Cerebellar cortex (tissue), 1 donor: Measurements from ENCODE around the gene LGALS7B.
"Not testable (repeated sequence)": the region's sequence is repeated elsewhere in the genome, so short reads cannot be mapped to it uniquely, and the experiment has no call there.

Source experiments
- DNase-seq: peaks from one replicate; pipeline ENCODE4 v3.0.0-alpha.2; 2015; ENCODE audit warnings: low spot score

The LGALS7B gene

GRCh38 chr19:38788478-38789243 is at the start of gene LGALS7B:
Gene LGALS7B (plus strand): TSS chr19:38789200. CDS start chr19:38789227, 27 bp downstream.
- no peak for DNase-seq

DNA sequence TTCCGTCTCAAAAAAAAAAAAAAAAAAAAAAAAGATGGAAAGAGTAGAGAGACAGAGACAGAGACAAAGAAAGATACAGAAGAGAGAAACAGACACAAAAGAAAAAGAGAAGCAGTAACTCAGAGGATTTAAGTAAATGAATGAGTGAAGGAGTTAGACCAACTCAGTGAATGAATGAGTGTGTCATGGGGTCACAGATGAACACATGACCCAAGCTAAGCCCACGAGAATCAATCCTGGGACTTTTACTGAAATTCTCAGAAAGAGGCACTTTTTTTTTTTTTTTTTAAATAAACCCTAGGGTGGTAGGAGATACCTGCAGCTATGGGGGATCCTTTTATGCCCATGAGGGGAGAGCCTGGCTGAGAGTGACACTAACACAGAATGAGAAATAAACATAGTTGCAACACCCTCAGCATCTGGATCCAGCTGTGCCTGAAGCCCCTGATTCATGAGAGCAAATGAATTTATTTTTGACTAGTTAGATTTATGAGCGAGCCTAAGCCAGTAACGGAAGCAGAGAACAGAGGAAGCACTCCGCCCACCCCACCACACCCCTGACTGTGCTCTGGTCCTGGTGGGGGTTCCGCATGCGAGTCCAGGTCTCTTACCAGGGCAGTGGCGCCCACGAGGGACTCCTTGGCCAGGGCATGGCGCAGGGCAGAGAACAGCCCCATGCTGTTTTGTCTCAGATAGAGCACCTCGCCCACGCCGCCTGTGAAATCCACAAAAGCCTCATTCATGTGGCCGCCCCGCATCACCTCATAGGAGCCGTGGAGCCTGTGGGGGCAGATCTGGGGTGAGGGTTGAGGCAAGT is 49.4 kb upstream of the LGALS7B start:
- no peak for DNase-seq

DNA sequence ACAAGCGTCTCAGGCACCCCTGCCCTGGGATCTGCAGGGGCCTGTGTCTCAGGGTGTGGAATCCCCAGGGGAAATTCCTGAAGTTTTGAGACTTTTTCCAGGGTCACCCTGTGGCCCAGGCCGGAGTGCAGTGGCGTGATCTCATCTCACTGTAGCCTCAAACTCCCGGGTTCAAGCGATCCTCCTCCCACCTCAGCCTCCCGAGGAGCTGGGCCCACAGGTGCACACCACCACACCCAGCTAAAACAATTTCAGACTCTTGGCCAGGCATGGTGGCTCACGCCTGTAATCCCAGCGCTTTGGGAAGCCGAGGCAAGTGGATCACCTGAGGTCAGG is 48.8 kb upstream of the LGALS7B start:
- no peak for DNase-seq

DNA sequence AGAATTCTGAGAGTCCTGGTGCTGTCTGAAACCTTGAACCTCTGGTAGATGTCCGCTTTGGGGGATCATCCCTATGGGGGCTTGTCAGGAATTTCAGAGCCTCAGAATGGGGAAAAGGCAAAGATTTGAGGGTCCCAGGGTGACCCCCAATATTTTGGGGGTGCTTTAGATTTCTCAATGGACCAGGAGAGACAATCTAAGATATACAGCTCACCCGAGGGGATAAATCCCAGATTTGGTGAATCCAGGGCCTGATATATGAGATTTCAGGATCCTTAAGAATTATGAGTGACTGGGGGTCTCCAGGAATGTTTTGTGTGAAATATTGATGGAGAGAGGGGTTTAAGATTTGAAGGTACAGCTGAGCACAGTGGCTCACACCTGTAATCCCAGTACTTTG is 48.1 kb upstream of the LGALS7B start:
- no peak for DNase-seq

- DNase-seq: no peak
Observed at GRCh38 chr19:38741670-38742069, 47.3 kb upstream of the LGALS7B start.

GRCh38 chr19:38742296-38742695 is 46.7 kb upstream of the LGALS7B start:
- no peak for DNase-seq

- no peak for DNase-seq
Observed at GRCh38 chr19:38742906-38743305, 46.1 kb upstream of the LGALS7B start.

DNA sequence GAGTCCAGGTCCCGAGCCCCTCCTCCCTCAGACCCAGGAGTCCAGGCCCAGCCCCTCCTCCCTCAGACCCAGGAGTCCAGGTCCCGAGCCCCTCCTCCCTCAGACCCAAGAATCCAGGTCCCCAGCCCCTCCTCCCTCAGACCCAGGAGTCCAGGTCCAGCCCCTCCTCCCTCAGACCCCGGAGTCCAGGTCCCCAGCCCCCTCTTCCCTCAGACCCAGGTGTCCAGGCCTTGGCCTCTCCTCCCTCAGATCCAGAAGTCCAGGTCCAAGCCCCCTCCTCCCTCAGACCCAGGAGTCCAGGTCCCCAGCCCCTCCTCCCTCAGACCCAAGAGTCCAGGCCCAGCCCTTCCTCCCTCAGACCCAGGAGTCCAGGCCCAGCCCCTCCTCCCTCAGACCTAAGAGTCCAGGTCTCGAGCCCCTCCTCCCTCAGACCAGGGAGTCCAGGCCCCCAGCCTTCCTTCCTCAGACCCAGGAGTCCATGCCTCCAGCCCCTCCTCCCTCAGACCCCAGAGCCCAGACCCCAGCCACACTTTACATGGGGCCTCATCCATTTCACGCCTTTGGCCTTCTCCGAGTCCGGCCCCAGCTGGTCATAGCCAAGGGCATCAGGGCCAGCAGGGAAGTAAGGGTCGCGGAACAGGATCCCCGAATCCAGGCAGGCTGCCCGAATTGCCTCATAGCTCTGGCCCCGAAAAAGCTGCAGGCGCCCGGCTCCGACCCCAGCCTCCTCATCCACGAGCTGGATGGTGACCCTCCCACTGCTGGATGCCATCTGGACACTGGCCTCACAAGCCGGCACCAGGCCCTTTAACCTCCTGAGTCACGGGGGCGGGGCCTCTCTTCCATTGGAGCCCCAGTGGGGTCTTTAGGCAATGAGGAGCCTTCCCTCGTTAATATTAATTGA is 45.4 kb upstream of the LGALS7B start:
- DNase-seq: no peak

DNA sequence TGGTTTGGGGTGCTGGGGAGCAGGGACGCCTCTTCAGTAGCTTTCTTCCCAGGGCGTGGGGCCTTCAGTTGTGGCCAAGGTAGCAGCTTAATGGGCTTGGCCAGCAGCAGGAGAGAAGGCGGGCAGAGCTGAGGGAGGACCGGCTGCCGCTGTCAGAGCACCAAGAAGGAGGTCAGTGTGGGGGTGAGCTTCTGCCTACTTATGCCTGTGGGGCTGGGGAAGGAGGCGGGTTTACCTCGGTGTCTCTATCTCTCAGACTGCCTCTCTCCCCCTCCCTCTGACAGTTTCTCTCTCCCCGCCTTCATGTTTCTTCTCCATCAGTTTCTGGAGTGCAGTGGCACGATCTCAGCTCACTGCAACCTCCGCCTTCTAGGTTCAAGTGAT is 44.7 kb upstream of the LGALS7B start, which contains the start of gene CAPN12:
CAPN12 (minus strand) TSS at position 177 of the 384 bp plus-strand sequence. CDS start 309 bp downstream, outside the sequence.
- no peak for DNase-seq

GRCh38 chr19:38744874-38745273 is 44.1 kb upstream of the LGALS7B start:
- DNase-seq: no peak

DNA sequence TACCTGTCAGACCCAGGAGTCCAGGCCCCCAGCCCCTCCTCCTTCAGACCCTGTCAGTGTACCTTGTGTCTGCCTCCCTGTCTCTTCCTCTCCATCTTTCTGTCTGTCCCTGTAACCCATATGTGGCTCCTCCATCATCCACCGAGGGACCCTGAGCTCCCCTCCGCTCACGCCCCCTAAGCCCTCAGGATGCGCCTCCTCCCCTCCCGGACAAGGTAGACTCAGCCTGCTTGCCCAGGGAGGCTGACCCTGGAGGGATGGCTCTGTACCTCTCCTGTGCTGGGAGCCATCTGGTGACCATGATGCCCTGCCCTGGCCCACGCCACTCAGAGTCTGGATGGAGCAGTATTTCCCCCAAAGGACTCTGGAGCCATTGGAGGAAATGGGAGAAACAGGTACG is 43.7 kb upstream of the LGALS7B start:
- no peak for DNase-seq

GRCh38 chr19:38753783-38754182 is 35.2 kb upstream of the LGALS7B start:
- not testable (repeated sequence) for DNase-seq

- DNase-seq: not testable (repeated sequence)
Observed at GRCh38 chr19:38754196-38754595, 34.8 kb upstream of the LGALS7B start.

DNA sequence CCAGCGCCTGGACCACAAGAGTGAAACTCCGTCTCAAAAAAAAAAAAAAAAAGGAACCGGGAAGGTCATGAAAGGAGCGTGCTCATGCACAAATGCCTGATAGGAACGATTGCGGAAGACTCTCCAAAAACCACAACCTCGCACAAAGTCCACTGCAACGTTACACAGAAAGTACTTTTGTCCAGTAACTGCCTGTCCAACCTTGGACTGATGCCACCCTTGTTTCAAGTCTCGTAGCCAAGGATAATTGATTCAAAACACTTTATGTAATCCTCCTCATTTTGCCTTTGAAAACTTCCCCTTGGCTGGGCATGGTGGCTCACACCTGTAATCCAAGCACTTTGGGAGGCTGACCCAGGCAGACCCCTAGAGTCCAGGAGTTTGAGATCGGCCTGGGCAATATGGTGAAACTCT is 29.4 kb upstream of the LGALS7B start:
- no peak for DNase-seq

- DNase-seq: not testable (repeated sequence)
Observed at GRCh38 chr19:38760805-38761517, 28.0 kb upstream of the LGALS7B start.

GRCh38 chr19:38761884-38762389 is 27.1 kb upstream of the LGALS7B start:
- not testable (repeated sequence) for DNase-seq

- DNase-seq: no peak
Observed at GRCh38 chr19:38763795-38764220, 25.2 kb upstream of the LGALS7B start.

DNA sequence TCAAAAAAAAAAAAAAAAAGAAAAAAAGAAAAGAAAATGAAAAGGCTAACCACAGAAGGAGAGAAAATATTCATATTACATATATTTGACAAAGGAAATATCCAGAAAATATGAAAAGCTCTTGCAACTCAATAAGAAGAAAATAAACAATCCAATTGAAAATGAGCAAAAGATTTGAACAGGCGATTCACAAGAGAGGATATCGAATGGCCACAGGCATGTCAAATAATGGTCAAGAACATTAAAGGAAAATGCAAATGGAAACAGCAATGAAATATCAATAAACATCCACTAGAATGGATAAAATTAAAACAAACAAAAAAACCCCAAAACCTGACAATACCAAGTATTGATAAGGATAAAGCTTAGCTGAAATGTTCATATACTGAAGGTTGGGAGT is 23.8 kb upstream of the LGALS7B start:
- no peak for DNase-seq

GRCh38 chr19:38766276-38767047 is 22.5 kb upstream of the LGALS7B start:
- DNase-seq: no peak

DNA sequence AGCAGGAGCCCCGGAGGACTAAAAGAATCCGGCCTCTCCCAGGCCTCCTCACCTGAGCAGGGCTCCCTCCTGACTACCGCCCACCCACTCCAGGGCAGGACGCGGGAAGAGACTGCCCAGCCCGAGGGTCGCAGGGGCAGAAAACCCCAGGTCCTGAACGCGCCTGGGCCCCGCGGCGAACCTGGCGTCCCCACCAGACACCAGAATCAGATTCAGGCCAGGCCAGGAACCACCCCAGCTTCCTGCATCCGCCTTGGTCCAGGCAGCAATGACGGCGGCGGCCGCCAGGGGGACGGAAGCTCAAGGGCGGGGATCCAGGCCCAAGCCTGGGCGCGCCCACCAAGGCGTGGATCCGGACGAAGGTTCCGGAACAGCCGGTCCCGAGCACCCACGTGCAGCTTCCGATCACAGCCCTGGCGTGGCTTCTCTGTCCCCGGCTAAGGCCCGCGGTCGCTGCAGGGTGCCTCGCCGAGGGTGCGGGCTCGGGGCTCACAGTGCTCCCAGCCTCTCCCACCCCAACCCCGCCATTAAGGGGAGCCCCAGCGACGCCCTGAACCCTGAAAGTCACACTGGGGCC is 19.3 kb upstream of the LGALS7B start:
- DNase-seq: no peak
